Left ventricle myocardium superior (tissue), 1 donor: Measurements from ENCODE around the gene COX4I2. TPM values are rescaled to one million over a fixed set of nuclear protein-coding genes. Genes with fewer than 3 reads are reported as not detected.
"Not testable (repeated sequence)": the region's sequence is repeated elsewhere in the genome, so short reads cannot be mapped to it uniquely, and the experiment has no call there.

Experiments used
- ATAC-seq: fragments of 200-7000 bp; cut with Tn5 transposase; one replicate; pipeline ENCODE4 v1.9.1; 2020; ENCODE audit warnings: mild to moderate bottlenecking, moderate library complexity
- DNase-seq: peaks from one replicate; pipeline ENCODE4 v3.0.0-alpha.2; 2020
- intact Hi-C: fragments of 100-400 bp; cut with micrococcal nuclease; formaldehyde crosslinking; loops from one replicate; pipeline ENCODE4 v1.11.0; 2022
- total RNA-seq: library from RNA; stranded (reverse); fragmentation: NEBNext Ultra II Directional; extraction: Animal tissue kit (Norgen Biotek cat#: 25700); gene quantifications from one replicate; pipeline ENCODE4 v1.2.1, GENCODE V29; 2021
- donor health status: DM: no; HTN: yes; CAD: no; lungs with severe emphysema.

The COX4I2 gene
- total RNA-seq, 1 donor from 2014 or later: 10.1 TPM

DNA sequence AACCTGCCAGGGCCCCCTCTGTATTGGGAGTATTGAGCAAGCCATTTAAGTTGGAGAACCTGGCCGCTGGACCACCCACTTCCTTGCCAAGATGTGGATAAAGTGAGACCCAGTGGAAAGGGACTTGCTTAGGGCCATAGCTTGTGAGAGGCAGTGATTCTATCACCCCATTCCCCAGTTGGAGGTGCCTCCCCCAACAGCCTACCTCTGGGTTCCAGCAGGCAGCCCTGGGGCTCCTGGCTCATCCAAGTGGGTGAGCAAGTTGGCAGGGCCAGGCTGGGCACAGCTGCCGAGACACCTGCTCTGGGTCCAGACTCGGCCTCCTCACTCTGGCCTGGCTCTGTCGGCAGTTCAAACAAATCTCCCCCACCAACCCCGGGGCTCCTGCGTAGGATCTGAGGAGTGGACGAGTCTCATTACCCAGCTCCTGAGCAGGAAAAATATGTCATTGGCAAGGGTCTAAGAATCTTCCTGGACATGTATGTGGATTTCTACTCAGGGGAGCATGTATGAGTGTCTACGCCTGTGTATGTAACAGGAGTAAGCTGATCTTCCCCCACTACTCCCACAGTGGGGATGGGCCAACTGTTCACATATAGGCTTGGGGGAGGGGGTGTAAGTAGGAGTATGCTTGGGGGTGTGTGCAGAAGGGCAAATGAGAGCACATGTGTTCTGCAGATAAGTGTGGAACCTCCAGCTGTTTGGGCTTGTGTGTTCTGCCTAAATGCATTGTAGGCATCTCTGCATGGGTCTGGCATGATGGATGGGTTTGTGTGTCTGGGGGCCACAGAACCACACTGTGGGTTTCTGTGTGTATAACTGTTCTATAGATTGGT lies 30.7 kb upstream of the COX4I2 start:
- intact Hi-C loops: no loop called here
- no peak for ATAC-seq
- DNase-seq: no peak

DNA sequence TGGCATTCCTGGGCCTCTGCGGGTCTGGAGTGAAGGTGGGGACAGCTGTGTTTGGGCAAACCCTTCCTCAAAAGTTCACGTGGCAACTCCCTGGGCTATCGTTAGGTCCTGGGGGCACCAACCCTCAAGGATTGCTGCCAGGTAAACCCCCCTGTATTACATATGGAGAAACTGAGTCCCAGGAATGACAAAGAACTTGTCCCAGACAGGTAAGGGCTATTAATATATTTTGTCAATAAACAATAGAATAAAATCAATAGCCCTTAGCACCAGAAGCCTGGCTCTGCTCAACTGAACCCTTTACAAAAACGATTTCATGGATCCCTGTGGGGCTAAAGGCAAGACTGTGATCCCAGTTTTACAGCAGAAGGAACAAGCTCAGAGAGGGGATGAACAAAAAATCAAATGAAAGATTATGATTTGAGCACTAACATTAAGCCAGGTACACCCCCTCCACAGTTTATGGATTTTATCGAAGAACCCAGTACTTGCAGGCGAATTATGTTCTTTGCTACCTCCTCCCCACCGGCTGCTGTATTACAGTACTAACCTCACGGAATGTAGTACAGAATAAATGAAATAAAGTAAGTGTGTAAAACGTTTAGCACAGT lies 30.0 kb upstream of the COX4I2 start:
- intact Hi-C loops: no loop called here
- DNase-seq (no peak), ATAC-seq (no peak)

- DNase-seq: peak; percentile 81
- peak; percentile 21 for ATAC-seq
- intact Hi-C loops: no loop called here
These were observed 29.3 kb upstream of the COX4I2 start for GRCh38 chr20:31608251-31608945.

GRCh38 chr20:31612271-31612640 lies 25.5 kb upstream of the COX4I2 start:
- not testable (repeated sequence) for ATAC-seq, DNase-seq
- intact Hi-C loops: loop anchor here (2.0 kb wide), 1 partner anchor 49 kb away; no protein-coding TSS in a partner anchor

- no peak for DNase-seq
- ATAC-seq: no peak
- intact Hi-C loops: no loop called here
These were observed 22.3 kb upstream of the COX4I2 start for GRCh38 chr20:31615416-31615815.

DNA sequence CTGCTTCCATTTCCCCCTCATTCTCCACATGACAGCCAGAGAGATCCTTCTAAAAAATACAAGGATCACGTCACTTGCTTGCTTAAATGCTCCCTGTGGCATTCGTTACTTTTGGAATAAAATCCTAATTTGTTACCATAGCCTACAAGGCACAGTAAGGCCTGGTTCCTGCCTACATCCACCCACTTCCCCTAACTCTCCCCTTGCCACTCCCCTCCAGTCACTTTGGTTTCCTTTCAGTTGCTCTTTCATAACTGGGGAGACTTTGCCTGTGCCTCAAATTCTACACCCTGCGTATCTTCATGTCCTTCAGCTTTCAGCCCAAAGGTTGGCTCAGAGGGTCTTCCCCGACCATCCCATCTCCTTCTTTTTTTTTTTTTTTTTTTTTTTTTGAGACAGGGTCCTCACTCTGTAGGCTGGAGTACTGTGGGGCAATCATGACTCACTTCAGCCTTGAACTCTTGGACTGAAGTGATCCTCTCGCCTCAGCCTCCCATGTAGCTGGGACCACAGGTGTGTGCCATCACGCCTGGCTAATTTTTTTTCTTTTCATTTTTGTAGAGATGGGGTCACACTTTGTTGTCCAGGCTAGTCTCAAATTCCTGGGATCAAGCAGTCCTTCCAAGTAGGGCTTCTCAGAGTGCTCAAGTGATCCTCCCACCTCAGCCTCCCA lies 20.1 kb upstream of the COX4I2 start:
- intact Hi-C loops: no loop called here
- no peak for ATAC-seq
- no peak for DNase-seq

DNA sequence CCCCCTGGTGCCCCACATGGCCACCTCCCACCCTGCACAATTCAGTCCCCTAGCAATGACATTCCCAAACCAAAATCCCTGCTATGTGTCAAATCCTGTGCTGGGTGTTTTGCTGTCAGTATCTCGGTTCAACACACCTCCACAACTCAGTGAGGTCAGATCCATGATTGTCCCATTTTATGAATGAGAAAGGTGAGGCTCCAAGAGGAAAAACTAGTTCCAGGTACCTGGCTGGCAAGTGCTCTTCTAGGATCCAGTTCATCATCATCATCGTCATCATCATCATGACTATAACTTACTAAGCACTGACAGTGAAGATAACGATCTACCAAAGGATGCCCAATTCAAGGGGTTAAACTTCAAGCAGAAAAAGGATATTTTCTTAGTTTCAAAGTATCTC lies 17.5 kb upstream of the COX4I2 start:
- ATAC-seq (no peak), DNase-seq (no peak)
- intact Hi-C loops: no loop called here

- DNase-seq, ATAC-seq, intact Hi-C loops: not testable (repeated sequence)
These were observed 14.6 kb upstream of the COX4I2 start for GRCh38 chr20:31623123-31623505.

DNA sequence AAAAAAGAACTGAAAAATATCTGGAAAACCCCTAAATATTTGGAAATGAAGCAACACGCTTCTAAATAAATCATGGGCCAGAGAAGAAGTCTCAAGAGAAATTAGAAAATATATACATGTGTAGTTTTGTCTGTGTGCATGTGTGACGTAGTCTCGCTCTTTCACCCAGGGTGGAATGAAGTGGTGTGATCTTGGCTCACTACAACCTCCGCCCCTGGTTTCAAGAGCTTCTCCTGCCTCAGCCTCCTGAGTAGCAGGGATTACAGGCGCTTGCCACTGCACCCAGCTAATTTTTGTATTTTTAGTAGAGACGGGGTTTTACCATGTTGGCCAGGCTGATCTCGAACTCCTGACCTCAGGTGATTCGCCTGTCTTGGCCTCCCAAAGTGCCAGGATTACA lies 11.2 kb upstream of the COX4I2 start:
- DNase-seq, intact Hi-C loops, ATAC-seq: not testable (repeated sequence)

DNA sequence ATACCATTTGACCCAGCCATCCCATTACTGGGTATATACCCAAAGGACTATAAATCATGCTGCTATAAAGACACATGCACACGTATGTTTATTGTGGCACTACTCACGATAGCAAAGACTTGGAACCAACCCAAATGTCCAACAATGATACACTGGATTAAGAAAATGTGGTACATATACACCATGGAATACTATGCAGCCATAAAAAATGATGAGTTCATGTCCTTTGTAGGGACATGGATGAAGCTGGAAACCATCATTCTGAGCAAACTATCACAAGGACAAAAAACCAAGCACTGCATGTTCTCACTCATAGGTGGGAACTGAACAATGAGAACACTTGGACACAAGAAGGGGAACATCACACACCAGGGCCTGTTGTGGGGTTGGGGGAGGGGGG lies 9.7 kb upstream of the COX4I2 start:
- ATAC-seq, intact Hi-C loops, DNase-seq: not testable (repeated sequence)

DNA sequence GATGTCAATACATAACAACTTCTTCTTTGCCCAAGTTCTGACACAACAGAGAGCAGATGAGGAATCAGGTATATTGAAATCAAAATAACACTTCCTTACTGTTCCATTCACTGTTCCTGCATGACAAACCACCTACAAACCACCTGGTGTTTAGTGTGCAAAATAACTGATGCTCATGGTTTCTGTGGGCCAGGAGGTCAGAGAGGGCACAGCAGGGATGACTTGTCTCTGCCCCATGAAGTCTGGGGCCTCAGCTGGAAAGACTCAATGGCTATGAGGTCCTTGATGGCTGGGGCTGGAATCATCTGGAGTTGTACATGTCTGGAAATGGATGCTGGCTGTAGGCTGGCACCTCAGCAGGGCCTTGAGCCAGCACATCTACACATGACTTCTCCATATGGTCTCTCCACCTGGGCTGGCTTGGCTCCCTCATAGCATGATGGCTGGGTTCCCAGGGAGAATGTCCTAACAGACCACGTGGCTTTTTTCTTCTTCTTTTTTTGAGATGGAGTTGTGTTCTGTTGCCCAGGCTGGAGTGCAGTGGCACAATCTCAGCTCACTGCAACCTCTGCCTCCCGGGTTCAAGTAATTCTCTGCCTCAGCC lies 7.4 kb upstream of the COX4I2 start:
- DNase-seq (no peak), ATAC-seq (peak; percentile 11)
- intact Hi-C loops: no loop called here

DNA sequence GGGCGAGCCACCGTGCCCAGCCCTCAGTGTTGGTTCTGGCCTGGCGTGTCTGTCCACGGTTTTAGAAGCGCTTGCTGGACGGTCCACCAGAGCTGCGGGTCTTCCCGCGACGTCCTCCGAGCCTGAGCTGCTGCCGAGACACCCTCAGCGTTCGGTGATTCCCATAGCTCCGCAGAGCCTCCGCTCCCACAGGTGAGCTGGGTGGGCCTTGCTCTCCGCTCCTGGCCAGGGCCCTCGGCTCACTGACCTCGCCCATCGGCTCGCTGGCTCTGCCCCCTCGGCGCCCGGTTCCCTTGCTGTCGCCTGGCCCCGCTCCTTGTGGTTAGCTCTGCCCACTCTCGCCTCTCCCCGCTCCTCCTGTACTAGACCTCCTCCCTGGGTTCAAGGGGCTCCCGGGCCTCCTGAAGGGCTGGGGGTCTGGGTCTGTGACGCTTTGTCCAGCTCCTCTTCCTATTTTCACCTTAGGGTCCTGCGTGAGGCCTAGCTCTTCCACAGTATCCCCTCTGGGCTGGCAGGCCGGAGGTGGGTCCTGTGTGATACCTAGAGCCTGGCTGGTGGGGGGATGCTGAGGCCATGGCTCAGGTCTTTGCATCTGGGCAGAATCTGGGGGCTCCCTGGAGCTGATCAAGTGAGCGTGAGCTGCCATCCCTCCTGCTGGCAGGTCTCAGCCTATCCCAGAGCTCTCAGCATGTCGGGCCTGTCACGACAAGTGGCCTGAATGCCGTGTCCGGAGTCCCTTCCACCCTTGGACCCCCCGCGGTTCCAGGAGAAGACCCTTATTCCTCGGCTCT lies 5.0 kb upstream of the COX4I2 start:
- intact Hi-C loops: no loop called here
- DNase-seq (no peak), ATAC-seq (no peak)

DNA sequence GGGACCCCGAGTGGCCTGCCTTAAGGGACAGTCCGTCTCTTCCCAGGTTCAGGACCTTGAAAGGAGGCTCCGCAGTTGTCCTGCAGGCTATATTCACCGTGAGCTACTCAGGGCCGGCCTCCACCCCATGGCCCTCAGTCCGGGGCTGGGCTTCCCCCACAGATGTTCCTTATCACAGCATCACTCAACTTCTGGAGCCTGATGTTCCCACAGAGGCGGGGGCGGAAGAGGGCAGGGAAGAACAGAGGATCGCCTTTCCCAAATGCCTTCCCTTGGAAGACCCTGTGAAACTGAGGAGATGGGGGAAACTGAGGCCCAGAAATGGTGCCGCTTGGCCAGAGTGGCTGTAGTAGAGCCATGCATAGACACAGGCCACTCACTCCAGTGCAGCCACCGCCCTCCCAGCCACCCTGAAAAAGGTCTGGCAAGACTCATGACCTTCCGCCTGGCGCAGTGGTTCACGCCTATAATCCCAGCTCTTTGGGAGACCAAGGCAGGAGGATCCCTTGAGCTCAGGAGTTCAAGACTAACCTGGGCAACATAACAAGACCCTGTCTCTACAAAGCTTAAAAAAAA lies 4.3 kb upstream of the COX4I2 start:
- peak; percentile 63 for ATAC-seq
- intact Hi-C loops: no loop called here
- peak; percentile 53 for DNase-seq

DNA sequence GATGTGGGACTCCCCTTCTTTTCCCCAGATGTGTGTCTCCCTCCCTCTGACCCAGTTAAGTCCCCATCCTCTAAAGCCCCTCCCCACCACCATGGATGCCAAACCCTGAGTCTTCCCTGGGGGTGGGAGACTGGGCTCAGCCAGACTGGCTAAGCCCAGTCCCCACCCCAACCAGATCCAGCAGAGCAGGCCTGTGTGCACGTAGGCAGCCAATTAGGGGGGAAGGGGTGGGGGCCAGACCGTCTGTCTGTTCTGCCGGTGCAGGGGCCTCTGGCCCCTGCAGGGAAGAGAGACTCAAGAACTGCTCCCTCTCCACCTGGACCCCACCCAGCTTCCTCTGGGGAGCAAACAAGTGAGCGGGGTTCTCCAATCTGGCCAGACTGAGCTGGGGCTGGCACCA lies 605 bp downstream of the COX4I2 start:
- ATAC-seq (peak; percentile 29), DNase-seq (no peak)
- intact Hi-C loops: no loop called here

GRCh38 chr20:31638816-31639215 lies 1.1 kb downstream of the COX4I2 start:
- intact Hi-C loops: no loop called here
- no peak for DNase-seq
- no peak for ATAC-seq

DNA sequence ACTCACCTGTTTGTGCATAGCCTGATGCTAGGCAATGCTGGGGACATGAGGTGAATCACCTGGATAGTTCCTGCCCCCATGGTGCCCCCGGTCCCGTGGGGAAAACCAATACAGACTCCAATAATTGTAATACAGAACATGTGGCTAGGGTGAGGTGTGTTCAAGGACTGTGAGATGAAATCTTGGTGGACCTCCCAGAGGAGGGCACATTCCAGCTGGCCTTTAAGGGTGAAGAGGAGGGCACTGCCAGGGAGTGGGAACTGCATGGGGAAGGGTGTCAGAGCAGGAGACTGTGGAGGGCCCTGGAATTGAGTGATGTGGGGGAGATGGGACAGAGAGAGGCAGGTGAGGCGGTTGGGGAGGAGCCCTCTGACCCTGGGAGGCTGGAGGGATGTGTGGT lies 2.5 kb downstream of the COX4I2 start:
- intact Hi-C loops: no loop called here
- no peak for DNase-seq
- no peak for ATAC-seq

DNA sequence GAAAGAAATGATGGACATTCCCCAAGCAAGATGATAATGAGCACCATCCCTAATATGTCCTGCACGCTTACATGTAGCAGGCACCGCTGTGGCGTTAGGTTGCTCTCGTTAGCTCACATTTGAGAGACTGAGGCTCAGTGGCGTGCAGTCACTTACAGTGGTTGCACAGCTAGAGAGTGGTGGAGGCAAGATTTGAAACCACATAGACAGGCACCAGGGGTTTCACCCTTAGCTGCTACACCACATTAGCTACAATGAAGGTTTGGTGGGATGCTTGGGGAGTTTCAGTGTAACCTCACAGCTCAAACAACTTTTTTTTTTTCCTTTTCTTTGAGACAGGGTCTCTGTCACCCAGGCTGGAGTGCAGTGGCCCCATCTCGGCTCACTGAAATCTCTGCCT lies 3.7 kb downstream of the COX4I2 start:
- ATAC-seq (no peak), DNase-seq (no peak)
- intact Hi-C loops: no loop called here

- DNase-seq: no peak
- no peak for ATAC-seq
- intact Hi-C loops: no loop called here
These were observed 5.1 kb downstream of the COX4I2 start for GRCh38 chr20:31642837-31643236.
